WTC11 (cell line): ENCODE measurements around the gene PHAF1. TPM values are rescaled to one million over a fixed set of nuclear protein-coding genes. Genes with fewer than 3 reads are reported as not detected.

Experiments
- ATAC-seq: fragments of 200-7000 bp; cut with Tn5 transposase; 2 replicates; pipeline ENCODE4 v1.10.0; 2021; ENCODE audit warnings: mild to moderate bottlenecking, moderate library complexity
- CTCF ChIA-PET: fragments of 300-600 bp; sonication (Branson Sonifier 250); formaldehyde crosslinking; loops from one replicate; lab custom pipeline; 2021; ENCODE audit warnings: antibody characterized with exemption; lab: Charles Lee
- POLR2A ChIA-PET: fragments of 350-600 bp; sonication (Branson Sonifier 250); formaldehyde crosslinking; loops from one replicate; lab custom pipeline; 2021; ENCODE audit warnings: antibody characterized with exemption; lab: Charles Lee
- DNase-seq: peaks from one replicate; pipeline ENCODE4 v3.0.0; 2021; ENCODE audit warnings: low spot score
- H3K27ac Mint-ChIP-seq: 2 replicates; pipeline ENCODE4 v1.8.0; 2021; ENCODE audit warnings: mixed read lengths
- H3K27me3 Mint-ChIP-seq: 2 replicates; pipeline ENCODE4 v1.8.0; 2021; ENCODE audit warnings: low read depth, mild to moderate bottlenecking, moderate library complexity, mixed read lengths
- H3K36me3 Mint-ChIP-seq: 2 replicates; pipeline ENCODE4 v1.8.0; 2021; ENCODE audit warnings: mixed read lengths
- H3K4me1 Mint-ChIP-seq: 2 replicates; pipeline ENCODE4 v1.8.0; 2022; ENCODE audit warnings: mixed read lengths
- H3K4me3 Mint-ChIP-seq: 2 replicates; pipeline ENCODE4 v1.8.0; 2021; ENCODE audit warnings: mild to moderate bottlenecking, moderate library complexity, mixed read lengths
- H3K9me3 Mint-ChIP-seq: 2 replicates; pipeline ENCODE4 v1.8.0; 2021; ENCODE audit warnings: mixed read lengths
- ESRRA ChIP-seq: sonication (generic); formaldehyde crosslinking; IDR thresholded peaks from 2 replicates; pipeline ENCODE4 v1.8.1; 2022; ENCODE audit warnings: mild to moderate bottlenecking, missing genetic modification reagents, borderline replicate concordance
- ETV6 ChIP-seq: sonication (generic); formaldehyde crosslinking; IDR thresholded peaks from 2 replicates; pipeline ENCODE4 v1.8.1; 2022; ENCODE audit warnings: mild to moderate bottlenecking, missing genetic modification reagents
- FOXK1 ChIP-seq: sonication (generic); formaldehyde crosslinking; IDR thresholded peaks from 2 replicates; pipeline ENCODE4 v1.8.0; 2022; ENCODE audit warnings: mild to moderate bottlenecking, moderate library complexity, missing genetic modification reagents
- IRF2 ChIP-seq: sonication (generic); formaldehyde crosslinking; IDR thresholded peaks from 2 replicates; pipeline ENCODE4 v1.8.0; 2022; ENCODE audit warnings: low read depth, missing genetic modification reagents, borderline replicate concordance
- MYBL2 ChIP-seq: sonication (generic); formaldehyde crosslinking; IDR thresholded peaks from 2 replicates; pipeline ENCODE4 v1.8.1; 2023; ENCODE audit warnings: mild to moderate bottlenecking, moderate library complexity, missing genetic modification reagents
- NFATC4 ChIP-seq: fragments of 250-450 bp; sonication (Bioruptor Pico); IDR thresholded peaks from 2 replicates; pipeline ENCODE4 v1.9.0; 2021; ENCODE audit warnings: mild to moderate bottlenecking
- NR2C2 ChIP-seq: sonication (generic); formaldehyde crosslinking; IDR thresholded peaks from 2 replicates; pipeline ENCODE4 v1.8.0; 2022; ENCODE audit warnings: mild to moderate bottlenecking, missing genetic modification reagents
- NR3C1 ChIP-seq: sonication (generic); formaldehyde crosslinking; conservative IDR thresholded peaks from 2 replicates; pipeline ENCODE4 v1.8.1; 2023; ENCODE audit warnings: low read depth, mild to moderate bottlenecking, missing genetic modification reagents
- OVOL2 ChIP-seq: fragments of 250-450 bp; sonication (Bioruptor Pico); IDR thresholded peaks from 2 replicates; pipeline ENCODE4 v1.9.0; 2021; ENCODE audit warnings: mild to moderate bottlenecking, borderline replicate concordance
- PRRX2 ChIP-seq: fragments of 250-450 bp; sonication (Bioruptor Pico); IDR thresholded peaks from 2 replicates; pipeline ENCODE4 v1.8.0; 2021; ENCODE audit warnings: mild to moderate bottlenecking
- RORB ChIP-seq: fragments of 250-450 bp; sonication (Bioruptor Pico); IDR thresholded peaks from 2 replicates; pipeline ENCODE4 v1.9.0; 2021; ENCODE audit warnings: mild to moderate bottlenecking
- SOX15 ChIP-seq: fragments of 250-450 bp; sonication (Bioruptor Pico); IDR thresholded peaks from 2 replicates; pipeline ENCODE4 v1.9.0; 2021; ENCODE audit warnings: mild to moderate bottlenecking
- TCF7 ChIP-seq: sonication (generic); formaldehyde crosslinking; IDR thresholded peaks from 2 replicates; pipeline ENCODE4 v1.8.0; 2022; ENCODE audit warnings: mild to moderate bottlenecking, low read depth, missing genetic modification reagents, moderate library complexity
- TEAD1 ChIP-seq: sonication (generic); formaldehyde crosslinking; IDR thresholded peaks from 2 replicates; pipeline ENCODE4 v1.8.0; 2022; ENCODE audit warnings: mild to moderate bottlenecking, missing genetic modification reagents
- ZNF263 ChIP-seq: sonication (generic); formaldehyde crosslinking; IDR thresholded peaks from 2 replicates; pipeline ENCODE4 v1.8.1; 2022; ENCODE audit warnings: low read depth, mild to moderate bottlenecking, moderate library complexity, missing genetic modification reagents
- ZNF423 ChIP-seq: fragments of 250-450 bp; sonication (Bioruptor Pico); IDR thresholded peaks from 2 replicates; pipeline ENCODE4 v2.1.2; 2022; ENCODE audit warnings: mild to moderate bottlenecking, moderate library complexity
- ZNF671 ChIP-seq: fragments of 250-450 bp; sonication (Bioruptor Pico); IDR thresholded peaks from 2 replicates; pipeline ENCODE4 v1.8.0; 2021; ENCODE audit warnings: mild to moderate bottlenecking
- total RNA-seq: library from RNA; stranded (reverse); gene quantifications from 3 replicates; pipeline ENCODE4 v1.2.3, GENCODE V29; 2021
- TF ChIP-seq, protein P1 (sequence below): sonication (generic); formaldehyde crosslinking; IDR thresholded peaks from 2 replicates; pipeline ENCODE4 v1.8.0; 2023; ENCODE audit warnings: mild to moderate bottlenecking, missing genetic modification reagents
- TF ChIP-seq, protein P2 (sequence below): sonication (generic); formaldehyde crosslinking; IDR thresholded peaks from 2 replicates; pipeline ENCODE4 v1.8.1; 2023; ENCODE audit warnings: mild to moderate bottlenecking, missing genetic modification reagents, moderate library complexity
- TF ChIP-seq, protein P3 (sequence below): sonication (generic); formaldehyde crosslinking; IDR thresholded peaks from 2 replicates; pipeline ENCODE4 v1.8.0; 2023; ENCODE audit warnings: missing genetic modification reagents
- TF ChIP-seq, protein P4 (sequence below): sonication (generic); formaldehyde crosslinking; IDR thresholded peaks from 2 replicates; pipeline ENCODE4 v1.8.0; 2022; ENCODE audit warnings: mild to moderate bottlenecking, missing genetic modification reagents
- TF ChIP-seq, protein P5 (sequence below): sonication (generic); formaldehyde crosslinking; IDR thresholded peaks from 2 replicates; pipeline ENCODE4 v1.8.0; 2022; ENCODE audit warnings: mild to moderate bottlenecking, missing genetic modification reagents
- TF ChIP-seq, protein P6 (sequence below): sonication (generic); formaldehyde crosslinking; IDR thresholded peaks from 2 replicates; pipeline ENCODE4 v1.8.0; 2022; ENCODE audit warnings: missing genetic modification reagents
- TF ChIP-seq, protein P7 (sequence below): fragments of 250-450 bp; sonication (Bioruptor Pico); IDR thresholded peaks from 2 replicates; pipeline ENCODE4 v1.9.0; 2021; ENCODE audit warnings: mild to moderate bottlenecking, borderline replicate concordance

The PHAF1 gene
- total RNA-seq, 1 experiment from 2014 or later: 18.8 TPM

DNA sequence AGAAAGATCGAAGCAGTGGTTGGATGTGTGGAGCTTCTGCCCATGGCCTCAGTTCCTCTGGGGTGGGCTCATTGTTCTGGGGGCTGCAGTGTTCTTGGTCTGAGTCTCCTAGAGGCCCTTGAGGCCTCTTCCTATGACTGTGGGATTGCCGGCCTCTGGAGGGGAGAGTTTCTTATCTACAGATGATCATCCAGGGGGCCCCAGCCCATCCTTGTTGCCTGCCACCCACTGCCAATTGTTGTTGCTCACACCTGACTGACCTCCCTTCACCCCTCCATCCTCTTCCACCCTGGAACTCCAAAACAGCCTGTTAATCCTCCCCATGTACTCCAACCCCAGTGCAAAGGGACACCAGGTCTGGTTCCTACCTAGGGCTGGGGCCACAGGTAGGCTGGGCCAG is 35.2 kb downstream of the PHAF1 start (continued):
- TF ChIP-seq, protein P1, sequence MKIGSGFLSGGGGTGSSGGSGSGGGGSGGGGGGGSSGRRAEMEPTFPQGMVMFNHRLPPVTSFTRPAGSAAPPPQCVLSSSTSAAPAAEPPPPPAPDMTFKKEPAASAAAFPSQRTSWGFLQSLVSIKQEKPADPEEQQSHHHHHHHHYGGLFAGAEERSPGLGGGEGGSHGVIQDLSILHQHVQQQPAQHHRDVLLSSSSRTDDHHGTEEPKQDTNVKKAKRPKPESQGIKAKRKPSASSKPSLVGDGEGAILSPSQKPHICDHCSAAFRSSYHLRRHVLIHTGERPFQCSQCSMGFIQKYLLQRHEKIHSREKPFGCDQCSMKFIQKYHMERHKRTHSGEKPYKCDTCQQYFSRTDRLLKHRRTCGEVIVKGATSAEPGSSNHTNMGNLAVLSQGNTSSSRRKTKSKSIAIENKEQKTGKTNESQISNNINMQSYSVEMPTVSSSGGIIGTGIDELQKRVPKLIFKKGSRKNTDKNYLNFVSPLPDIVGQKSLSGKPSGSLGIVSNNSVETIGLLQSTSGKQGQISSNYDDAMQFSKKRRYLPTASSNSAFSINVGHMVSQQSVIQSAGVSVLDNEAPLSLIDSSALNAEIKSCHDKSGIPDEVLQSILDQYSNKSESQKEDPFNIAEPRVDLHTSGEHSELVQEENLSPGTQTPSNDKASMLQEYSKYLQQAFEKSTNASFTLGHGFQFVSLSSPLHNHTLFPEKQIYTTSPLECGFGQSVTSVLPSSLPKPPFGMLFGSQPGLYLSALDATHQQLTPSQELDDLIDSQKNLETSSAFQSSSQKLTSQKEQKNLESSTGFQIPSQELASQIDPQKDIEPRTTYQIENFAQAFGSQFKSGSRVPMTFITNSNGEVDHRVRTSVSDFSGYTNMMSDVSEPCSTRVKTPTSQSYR (CRISPR knock-in tag): no peak
- TF ChIP-seq IRF2 (no peak), FOXK1 (CRISPR knock-in tag) (no peak), ZNF263 (CRISPR knock-in tag) (no peak)
- TF ChIP-seq, protein P2, sequence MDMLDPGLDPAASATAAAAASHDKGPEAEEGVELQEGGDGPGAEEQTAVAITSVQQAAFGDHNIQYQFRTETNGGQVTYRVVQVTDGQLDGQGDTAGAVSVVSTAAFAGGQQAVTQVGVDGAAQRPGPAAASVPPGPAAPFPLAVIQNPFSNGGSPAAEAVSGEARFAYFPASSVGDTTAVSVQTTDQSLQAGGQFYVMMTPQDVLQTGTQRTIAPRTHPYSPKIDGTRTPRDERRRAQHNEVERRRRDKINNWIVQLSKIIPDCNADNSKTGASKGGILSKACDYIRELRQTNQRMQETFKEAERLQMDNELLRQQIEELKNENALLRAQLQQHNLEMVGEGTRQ (CRISPR knock-in tag): no peak

DNA sequence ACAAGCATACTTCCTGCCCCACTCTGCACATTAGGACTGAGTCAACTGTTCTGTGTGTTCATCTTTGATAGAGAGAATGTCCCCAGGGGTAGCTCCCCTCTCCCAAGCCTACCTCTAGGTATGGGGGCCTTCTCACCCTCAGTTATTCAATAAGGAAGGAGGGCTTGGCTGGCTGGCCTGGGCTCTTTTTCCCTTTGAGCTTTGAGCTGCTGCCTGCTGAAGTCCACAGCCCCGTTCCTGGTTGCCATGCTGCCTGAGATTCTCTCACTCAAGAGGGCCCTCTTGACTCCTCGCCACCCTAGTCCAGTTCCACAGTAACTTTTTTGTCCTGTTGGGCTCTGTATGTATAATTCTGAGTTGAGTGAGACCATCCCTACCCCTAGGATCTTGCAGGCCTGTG is 36.0 kb downstream of the PHAF1 start:
- H3K4me3 Mint-ChIP-seq: no peak overlapping the region
- ATAC-seq: no peak
- peaks cover 7% of the 10 kb centered on the region for H3K27me3 Mint-ChIP-seq
- H3K36me3 Mint-ChIP-seq: peaks cover 29% of the 10 kb centered on the region
- H3K27ac Mint-ChIP-seq: no peak overlapping the region
- H3K9me3 Mint-ChIP-seq: no peaks in the 10 kb centered on the region
- CTCF ChIA-PET: interaction anchor here (0.5 to 3.6 kb wide), 3 partner anchors 10 to 133 kb away, joined by 3 to 10 read pairs (median 4); no protein-coding TSS in a partner anchor
- H3K4me1 Mint-ChIP-seq: no peaks in the 10 kb centered on the region
- no peak for DNase-seq
- POLR2A ChIA-PET: no interaction called here
- TF ChIP-seq NFATC4 (CRISPR knock-in tag): no peak
- TF ChIP-seq ETV6: no peak
- no peak for TF ChIP-seq PRRX2 (CRISPR knock-in tag)
- TF ChIP-seq SOX15 (CRISPR knock-in tag): no peak
- no peak for TF ChIP-seq NR2C2 (CRISPR knock-in tag)
- no peak for TF ChIP-seq MYBL2 (CRISPR knock-in tag)
- TF ChIP-seq ZNF423 (CRISPR knock-in tag): no peak
- no peak for TF ChIP-seq OVOL2 (CRISPR knock-in tag)
- TF ChIP-seq TEAD1 (CRISPR knock-in tag): no peak
- TF ChIP-seq ESRRA (CRISPR knock-in tag): no peak
- TF ChIP-seq NR3C1 (CRISPR knock-in tag): no peak
- no peak for TF ChIP-seq TCF7
- no peak for TF ChIP-seq RORB (CRISPR knock-in tag)
- TF ChIP-seq, protein P3, sequence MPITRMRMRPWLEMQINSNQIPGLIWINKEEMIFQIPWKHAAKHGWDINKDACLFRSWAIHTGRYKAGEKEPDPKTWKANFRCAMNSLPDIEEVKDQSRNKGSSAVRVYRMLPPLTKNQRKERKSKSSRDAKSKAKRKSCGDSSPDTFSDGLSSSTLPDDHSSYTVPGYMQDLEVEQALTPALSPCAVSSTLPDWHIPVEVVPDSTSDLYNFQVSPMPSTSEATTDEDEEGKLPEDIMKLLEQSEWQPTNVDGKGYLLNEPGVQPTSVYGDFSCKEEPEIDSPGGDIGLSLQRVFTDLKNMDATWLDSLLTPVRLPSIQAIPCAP (CRISPR knock-in tag): no peak
- TF ChIP-seq, protein P4, sequence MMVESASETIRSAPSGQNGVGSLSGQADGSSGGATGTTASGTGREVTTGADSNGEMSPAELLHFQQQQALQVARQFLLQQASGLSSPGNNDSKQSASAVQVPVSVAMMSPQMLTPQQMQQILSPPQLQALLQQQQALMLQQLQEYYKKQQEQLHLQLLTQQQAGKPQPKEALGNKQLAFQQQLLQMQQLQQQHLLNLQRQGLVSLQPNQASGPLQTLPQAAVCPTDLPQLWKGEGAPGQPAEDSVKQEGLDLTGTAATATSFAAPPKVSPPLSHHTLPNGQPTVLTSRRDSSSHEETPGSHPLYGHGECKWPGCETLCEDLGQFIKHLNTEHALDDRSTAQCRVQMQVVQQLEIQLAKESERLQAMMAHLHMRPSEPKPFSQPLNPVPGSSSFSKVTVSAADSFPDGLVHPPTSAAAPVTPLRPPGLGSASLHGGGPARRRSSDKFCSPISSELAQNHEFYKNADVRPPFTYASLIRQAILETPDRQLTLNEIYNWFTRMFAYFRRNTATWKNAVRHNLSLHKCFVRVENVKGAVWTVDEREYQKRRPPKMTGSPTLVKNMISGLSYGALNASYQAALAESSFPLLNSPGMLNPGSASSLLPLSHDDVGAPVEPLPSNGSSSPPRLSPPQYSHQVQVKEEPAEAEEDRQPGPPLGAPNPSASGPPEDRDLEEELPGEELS (CRISPR knock-in tag): no peak
- TF ChIP-seq, protein P5, sequence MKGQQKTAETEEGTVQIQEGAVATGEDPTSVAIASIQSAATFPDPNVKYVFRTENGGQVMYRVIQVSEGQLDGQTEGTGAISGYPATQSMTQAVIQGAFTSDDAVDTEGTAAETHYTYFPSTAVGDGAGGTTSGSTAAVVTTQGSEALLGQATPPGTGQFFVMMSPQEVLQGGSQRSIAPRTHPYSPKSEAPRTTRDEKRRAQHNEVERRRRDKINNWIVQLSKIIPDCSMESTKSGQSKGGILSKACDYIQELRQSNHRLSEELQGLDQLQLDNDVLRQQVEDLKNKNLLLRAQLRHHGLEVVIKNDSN: no peak
- TF ChIP-seq, protein P6, sequence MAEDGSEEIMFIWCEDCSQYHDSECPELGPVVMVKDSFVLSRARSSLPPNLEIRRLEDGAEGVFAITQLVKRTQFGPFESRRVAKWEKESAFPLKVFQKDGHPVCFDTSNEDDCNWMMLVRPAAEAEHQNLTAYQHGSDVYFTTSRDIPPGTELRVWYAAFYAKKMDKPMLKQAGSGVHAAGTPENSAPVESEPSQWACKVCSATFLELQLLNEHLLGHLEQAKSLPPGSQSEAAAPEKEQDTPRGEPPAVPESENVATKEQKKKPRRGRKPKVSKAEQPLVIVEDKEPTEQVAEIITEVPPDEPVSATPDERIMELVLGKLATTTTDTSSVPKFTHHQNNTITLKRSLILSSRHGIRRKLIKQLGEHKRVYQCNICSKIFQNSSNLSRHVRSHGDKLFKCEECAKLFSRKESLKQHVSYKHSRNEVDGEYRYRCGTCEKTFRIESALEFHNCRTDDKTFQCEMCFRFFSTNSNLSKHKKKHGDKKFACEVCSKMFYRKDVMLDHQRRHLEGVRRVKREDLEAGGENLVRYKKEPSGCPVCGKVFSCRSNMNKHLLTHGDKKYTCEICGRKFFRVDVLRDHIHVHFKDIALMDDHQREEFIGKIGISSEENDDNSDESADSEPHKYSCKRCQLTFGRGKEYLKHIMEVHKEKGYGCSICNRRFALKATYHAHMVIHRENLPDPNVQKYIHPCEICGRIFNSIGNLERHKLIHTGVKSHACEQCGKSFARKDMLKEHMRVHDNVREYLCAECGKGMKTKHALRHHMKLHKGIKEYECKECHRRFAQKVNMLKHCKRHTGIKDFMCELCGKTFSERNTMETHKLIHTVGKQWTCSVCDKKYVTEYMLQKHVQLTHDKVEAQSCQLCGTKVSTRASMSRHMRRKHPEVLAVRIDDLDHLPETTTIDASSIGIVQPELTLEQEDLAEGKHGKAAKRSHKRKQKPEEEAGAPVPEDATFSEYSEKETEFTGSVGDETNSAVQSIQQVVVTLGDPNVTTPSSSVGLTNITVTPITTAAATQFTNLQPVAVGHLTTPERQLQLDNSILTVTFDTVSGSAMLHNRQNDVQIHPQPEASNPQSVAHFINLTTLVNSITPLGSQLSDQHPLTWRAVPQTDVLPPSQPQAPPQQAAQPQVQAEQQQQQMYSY: no peak
- TF ChIP-seq, protein P7, sequence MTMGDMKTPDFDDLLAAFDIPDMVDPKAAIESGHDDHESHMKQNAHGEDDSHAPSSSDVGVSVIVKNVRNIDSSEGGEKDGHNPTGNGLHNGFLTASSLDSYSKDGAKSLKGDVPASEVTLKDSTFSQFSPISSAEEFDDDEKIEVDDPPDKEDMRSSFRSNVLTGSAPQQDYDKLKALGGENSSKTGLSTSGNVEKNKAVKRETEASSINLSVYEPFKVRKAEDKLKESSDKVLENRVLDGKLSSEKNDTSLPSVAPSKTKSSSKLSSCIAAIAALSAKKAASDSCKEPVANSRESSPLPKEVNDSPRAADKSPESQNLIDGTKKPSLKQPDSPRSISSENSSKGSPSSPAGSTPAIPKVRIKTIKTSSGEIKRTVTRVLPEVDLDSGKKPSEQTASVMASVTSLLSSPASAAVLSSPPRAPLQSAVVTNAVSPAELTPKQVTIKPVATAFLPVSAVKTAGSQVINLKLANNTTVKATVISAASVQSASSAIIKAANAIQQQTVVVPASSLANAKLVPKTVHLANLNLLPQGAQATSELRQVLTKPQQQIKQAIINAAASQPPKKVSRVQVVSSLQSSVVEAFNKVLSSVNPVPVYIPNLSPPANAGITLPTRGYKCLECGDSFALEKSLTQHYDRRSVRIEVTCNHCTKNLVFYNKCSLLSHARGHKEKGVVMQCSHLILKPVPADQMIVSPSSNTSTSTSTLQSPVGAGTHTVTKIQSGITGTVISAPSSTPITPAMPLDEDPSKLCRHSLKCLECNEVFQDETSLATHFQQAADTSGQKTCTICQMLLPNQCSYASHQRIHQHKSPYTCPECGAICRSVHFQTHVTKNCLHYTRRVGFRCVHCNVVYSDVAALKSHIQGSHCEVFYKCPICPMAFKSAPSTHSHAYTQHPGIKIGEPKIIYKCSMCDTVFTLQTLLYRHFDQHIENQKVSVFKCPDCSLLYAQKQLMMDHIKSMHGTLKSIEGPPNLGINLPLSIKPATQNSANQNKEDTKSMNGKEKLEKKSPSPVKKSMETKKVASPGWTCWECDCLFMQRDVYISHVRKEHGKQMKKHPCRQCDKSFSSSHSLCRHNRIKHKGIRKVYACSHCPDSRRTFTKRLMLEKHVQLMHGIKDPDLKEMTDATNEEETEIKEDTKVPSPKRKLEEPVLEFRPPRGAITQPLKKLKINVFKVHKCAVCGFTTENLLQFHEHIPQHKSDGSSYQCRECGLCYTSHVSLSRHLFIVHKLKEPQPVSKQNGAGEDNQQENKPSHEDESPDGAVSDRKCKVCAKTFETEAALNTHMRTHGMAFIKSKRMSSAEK (CRISPR knock-in tag): no peak
- no peak for TF ChIP-seq ZNF671
